NT2/D1 (cell line): ENCODE measurements around the gene PLXNA4.

Source experiments
- SUZ12 ChIP-seq: IDR thresholded peaks from 2 replicates; pipeline ENCODE4 v1.6.1; 2011; ENCODE audit not compliant: insufficient read length, insufficient read depth; ENCODE audit errors: extremely low read depth
- YY1 ChIP-seq: IDR thresholded peaks from 2 replicates; pipeline ENCODE4 v1.6.1; 2011; ENCODE audit not compliant: insufficient read length, insufficient read depth
- ZNF274 ChIP-seq: IDR thresholded peaks from 2 replicates; pipeline ENCODE4 v1.6.1; 2011; ENCODE audit warnings: mild to moderate bottlenecking, low read depth, low read length

GRCh38 chr7:132417103-132417906 is 159.0 kb downstream of the PLXNA4 start:
- TF ChIP-seq YY1 (no peak), ZNF274 (no peak), SUZ12 (no peak)
